Left lung (tissue), 10 donors: Measurements from ENCODE around the gene METTL24. TPM values are rescaled to one million over a fixed set of nuclear protein-coding genes. Genes with fewer than 3 reads are reported as not detected.

ENCODE experiments used
- ATAC-seq: fragments of 200-7000 bp; cut with Tn5 transposase; one replicate; pipeline ENCODE4 v1.9.1; 2020; ENCODE audit warnings: moderate library complexity
- DNase-seq, 4 donors: peaks; one replicate each; pipeline ENCODE4 v3.0.0-alpha.2; 2013 to 2020
- H3K27ac ChIP-seq, 2 donors: fragments of 200-600 bp; sonication (generic) in 1 of 2; one replicate each; pipeline versions ENCODE4 v1.5.0 to v1.8.0; 2020 to 2021
- H3K27me3 ChIP-seq, 2 donors: fragments of 200-600 bp; sonication (generic) in 1 of 2; one replicate each; pipeline versions ENCODE4 v1.5.0 to v1.8.0; 2020 to 2021
- H3K36me3 ChIP-seq, 2 donors: fragments of 200-600 bp; sonication (generic) in 1 of 2; one replicate each; pipeline versions ENCODE4 v1.5.0 to v1.8.0; 2020 to 2021
- H3K4me1 ChIP-seq, 2 donors: fragments of 200-600 bp; one replicate each; pipeline ENCODE4 v1.8.0; 2021
- H3K4me3 ChIP-seq, 2 donors: fragments of 200-600 bp; sonication (generic) in 1 of 2; one replicate each; pipeline versions ENCODE4 v1.5.0 to v1.8.0; 2020 to 2021; ENCODE audit warnings: mild to moderate bottlenecking in 1 of 2
- H3K9me3 ChIP-seq, 2 donors: fragments of 200-600 bp; sonication (generic) in 1 of 2; one replicate each; pipeline versions ENCODE4 v1.5.0 to v1.8.0; 2020 to 2021
- intact Hi-C, 2 donors: fragments of 100-400 bp; cut with DNase I; formaldehyde crosslinking; loops; one replicate each; pipeline versions ENCODE4 v1.11.2 to v1.14.2; 2022
- polyA plus RNA-seq, 6 donors: library from polyadenylated mRNA; unstranded; fragments of 120-200 nt; gene quantifications; one replicate each; pipeline ENCODE4 v1.2.1, GENCODE V29; 2013; ENCODE audit not compliant: insufficient read length in 6 of 6
- total RNA-seq, 2 donors: library from RNA; stranded (reverse); fragmentation: NEBNext Ultra II Directional; extraction: Animal tissue kit (Norgen Biotek cat#: 25700); gene quantifications; one replicate each; pipeline ENCODE4 v1.2.1, GENCODE V29; 2021
- TF ChIP-seq, protein P1 (sequence below), 2 donors: fragments of 200-600 bp; sonication (generic) in 1 of 2; IDR thresholded peaks; one replicate each; pipeline versions ENCODE4 v1.5.0 to v1.8.0; 2021; ENCODE audit warnings: antibody characterized with exemption in 2 of 2
- donor health status: DM: no; HTN: yes; CAD: no.
- donor health status: DM: no; HTN: no; CAD: no.

METTL24 gene
- total and polyA plus RNA-seq, 8 donors, result 2.3 to 5.1 (median 3.2) TPM

DNA sequence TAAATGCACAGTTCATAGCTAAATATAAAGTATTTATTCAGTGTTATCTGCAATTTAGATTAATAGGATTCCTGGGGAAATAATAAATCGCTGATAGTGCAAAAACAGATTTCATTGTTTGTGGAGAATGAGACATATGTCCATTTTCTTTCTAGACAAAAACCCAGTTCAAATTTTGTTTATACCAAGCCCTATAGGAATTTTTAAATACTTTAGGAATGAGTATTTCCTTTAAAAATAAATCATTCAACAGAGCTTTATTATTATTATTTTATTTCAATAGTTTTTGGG lies 86.5 kb downstream of the METTL24 start:
- intact Hi-C loops, result no loop called here
- H3K4me1 ChIP-seq, result no peaks in the 10 kb centered on the region
- H3K4me3 ChIP-seq, result no peak overlapping the region
- TF ChIP-seq, protein P1, sequence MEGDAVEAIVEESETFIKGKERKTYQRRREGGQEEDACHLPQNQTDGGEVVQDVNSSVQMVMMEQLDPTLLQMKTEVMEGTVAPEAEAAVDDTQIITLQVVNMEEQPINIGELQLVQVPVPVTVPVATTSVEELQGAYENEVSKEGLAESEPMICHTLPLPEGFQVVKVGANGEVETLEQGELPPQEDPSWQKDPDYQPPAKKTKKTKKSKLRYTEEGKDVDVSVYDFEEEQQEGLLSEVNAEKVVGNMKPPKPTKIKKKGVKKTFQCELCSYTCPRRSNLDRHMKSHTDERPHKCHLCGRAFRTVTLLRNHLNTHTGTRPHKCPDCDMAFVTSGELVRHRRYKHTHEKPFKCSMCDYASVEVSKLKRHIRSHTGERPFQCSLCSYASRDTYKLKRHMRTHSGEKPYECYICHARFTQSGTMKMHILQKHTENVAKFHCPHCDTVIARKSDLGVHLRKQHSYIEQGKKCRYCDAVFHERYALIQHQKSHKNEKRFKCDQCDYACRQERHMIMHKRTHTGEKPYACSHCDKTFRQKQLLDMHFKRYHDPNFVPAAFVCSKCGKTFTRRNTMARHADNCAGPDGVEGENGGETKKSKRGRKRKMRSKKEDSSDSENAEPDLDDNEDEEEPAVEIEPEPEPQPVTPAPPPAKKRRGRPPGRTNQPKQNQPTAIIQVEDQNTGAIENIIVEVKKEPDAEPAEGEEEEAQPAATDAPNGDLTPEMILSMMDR (IDR thresholded peaks at IDR 0.05), result no peak
- H3K27me3 ChIP-seq, result no peaks in the 10 kb centered on the region
- H3K9me3 ChIP-seq, result no peaks in the 10 kb centered on the region
- ATAC-seq, result no peak
- H3K36me3 ChIP-seq, result no peaks in the 10 kb centered on the region
- DNase-seq, result no peak
- no peak overlapping the region for H3K27ac ChIP-seq

DNA sequence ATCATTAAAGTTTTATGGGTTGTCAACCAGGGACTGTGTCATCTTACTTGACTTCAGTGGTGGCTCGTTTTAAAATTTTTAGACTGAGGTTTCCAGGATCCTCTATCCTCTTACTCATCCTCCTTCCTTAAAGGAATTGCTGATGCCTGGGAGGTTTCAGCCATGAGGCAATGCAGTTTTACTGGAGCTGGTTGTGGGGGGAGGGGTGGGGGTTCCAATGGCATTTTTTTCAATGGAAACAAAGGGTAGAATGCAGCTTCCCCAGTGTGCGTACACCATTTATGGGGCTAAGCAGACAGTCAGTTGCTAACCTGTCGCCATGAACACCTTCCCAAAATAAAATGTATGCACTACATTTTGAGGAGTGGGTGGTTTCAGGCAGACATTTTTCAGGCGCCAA lies 88.0 kb downstream of the METTL24 start:
- no peak overlapping the region for H3K4me3 ChIP-seq
- no peaks in the 10 kb centered on the region for H3K27me3 ChIP-seq
- TF ChIP-seq, protein P1 (IDR thresholded peaks at IDR 0.05), result no peak
- H3K36me3 ChIP-seq, result no peaks in the 10 kb centered on the region
- ATAC-seq, result no peak
- no peaks in the 10 kb centered on the region for H3K9me3 ChIP-seq
- intact Hi-C loops, result no loop called here
- no peak overlapping the region for H3K27ac ChIP-seq
- DNase-seq, result no peak
- no peaks in the 10 kb centered on the region for H3K4me1 ChIP-seq

DNA sequence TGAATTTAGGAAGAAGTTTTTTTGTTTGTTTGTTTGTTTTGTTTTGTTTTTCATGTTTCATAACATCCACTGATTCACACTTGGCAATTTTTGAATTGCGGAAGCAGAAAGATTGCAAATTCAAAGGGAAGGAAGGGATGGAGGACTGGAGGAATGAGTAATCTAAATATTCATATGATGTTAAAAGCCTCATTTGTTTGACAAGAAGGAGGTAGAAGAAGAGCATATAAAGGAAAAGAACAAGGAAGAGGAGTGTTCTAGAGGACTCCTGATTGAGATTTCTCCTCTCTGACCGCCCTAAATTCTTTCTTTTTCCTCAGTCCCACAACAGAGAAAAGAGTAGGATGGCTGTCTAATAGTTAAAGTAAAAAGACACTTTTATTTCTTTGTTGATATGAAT lies 88.5 kb downstream of the METTL24 start:
- Histone ChIP-seq H3K4me1 (no peaks in the 10 kb centered on the region), H3K4me3 (no peak overlapping the region), H3K36me3 (no peaks in the 10 kb centered on the region), H3K9me3 (no peaks in the 10 kb centered on the region), H3K27ac (no peak overlapping the region), H3K27me3 (no peaks in the 10 kb centered on the region)
- TF ChIP-seq, protein P1 (IDR thresholded peaks at IDR 0.05), result no peak
- intact Hi-C loops, result no loop called here
- ATAC-seq, result no peak
- no peak for DNase-seq

DNA sequence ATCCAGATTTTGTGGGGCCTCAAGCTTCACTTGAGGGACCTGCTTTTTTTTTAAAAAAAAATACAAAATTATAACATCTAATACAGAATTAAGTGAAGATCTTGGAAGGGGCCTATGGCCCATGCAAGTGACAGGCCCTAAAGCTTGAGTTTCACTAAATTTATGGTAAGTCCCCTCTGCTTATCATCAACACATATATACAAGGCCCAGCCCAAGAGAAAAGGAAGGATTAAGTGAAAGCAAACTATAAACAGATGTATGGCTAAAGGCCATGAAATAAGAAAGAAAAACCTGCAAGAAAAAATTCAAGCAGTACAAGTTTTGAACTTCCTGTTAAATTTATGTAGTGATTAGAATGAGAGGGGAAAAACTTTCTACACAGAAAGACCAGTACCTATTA lies 91.2 kb downstream of the METTL24 start:
- ATAC-seq, result no peak
- H3K4me3 ChIP-seq, result no peak overlapping the region
- H3K9me3 ChIP-seq, result peaks cover 0 to 2% of the 10 kb centered on the region in 2 donors
- no peaks in the 10 kb centered on the region for H3K36me3 ChIP-seq
- no peaks in the 10 kb centered on the region for H3K4me1 ChIP-seq
- no peak overlapping the region for H3K27ac ChIP-seq
- TF ChIP-seq, protein P1 (IDR thresholded peaks at IDR 0.05), result no peak
- intact Hi-C loops, result no loop called here
- DNase-seq, result peak in 1 of 4 donors; percentile 4
- no peaks in the 10 kb centered on the region for H3K27me3 ChIP-seq

DNA sequence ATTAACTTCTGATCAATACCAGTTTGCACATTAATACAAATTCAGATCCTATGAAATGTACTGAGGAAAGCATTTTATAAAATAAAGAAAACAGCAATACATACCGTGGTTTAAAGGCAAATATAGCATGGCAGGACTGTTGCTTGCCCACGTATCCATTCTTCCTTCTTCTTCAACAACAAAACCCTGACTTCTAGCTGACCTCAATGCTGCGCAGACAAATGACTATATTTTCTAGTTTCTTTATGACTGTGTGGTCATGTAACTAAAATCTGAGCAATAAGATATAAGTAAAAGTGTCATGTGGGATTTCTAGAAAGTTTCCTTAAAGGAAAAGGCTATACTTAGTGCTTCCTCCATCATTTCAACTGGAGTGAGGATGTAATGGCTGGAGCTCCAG lies 92.9 kb downstream of the METTL24 start:
- no peak overlapping the region for H3K27ac ChIP-seq
- no peak for DNase-seq
- intact Hi-C loops, result no loop called here
- no peak overlapping the region for H3K4me3 ChIP-seq
- TF ChIP-seq, protein P1 (IDR thresholded peaks at IDR 0.05), result no peak
- peaks cover 0 to 4% of the 10 kb centered on the region in 2 donors for H3K9me3 ChIP-seq
- no peaks in the 10 kb centered on the region for H3K4me1 ChIP-seq
- ATAC-seq, result no peak
- H3K27me3 ChIP-seq, result no peaks in the 10 kb centered on the region
- no peaks in the 10 kb centered on the region for H3K36me3 ChIP-seq
